ENCODE measurements around the gene KCTD11. TPM values are rescaled to one million over a fixed set of nuclear protein-coding genes. Genes with fewer than 3 reads are reported as not detected.
A peak's percentile ranks its signal among the peaks of the same experiment; 100 is the strongest.
"Not testable (repeated sequence)": the region's sequence is repeated elsewhere in the genome, so short reads cannot be mapped to it uniquely, and the experiment has no call there.

The KCTD11 gene
- total RNA-seq, 3 donors from 2014 or later: 1.6 to 2.3 (median 1.6) TPM

DNA sequence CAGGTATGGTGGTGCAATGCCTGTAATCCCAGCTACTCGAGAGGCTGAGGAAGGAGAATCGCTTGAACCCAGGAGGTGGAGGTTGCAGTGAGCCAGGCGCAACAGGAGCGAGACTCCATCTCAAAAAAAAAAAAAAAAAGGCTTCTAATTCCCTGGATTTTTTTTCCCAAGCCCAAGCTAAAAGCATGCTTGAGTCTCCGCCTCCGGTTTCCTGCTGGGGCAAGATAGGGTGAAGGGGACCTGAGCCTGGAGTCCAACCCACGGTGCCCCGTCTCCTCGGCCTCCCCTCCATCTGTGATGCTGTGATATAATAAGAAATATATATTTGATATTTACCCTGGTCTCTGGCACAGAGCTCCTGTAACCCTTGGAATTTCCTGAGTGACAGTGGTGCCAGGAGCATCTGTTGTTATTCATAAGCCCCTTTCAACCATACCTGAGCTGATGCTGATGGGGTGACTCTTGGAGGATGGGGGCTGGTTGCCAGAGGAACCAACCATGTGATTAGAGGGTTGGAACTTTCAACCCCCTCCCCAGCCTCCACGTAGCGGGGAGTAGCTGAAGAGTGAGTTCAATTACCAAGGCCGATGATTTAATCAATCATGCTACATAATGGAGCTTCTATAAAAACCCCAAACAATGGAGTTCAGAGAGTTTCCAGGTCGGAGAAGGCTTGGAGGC is 16.1 kb downstream of the KCTD11 start:
- DNase-seq (no peak), ATAC-seq (no peak)
- Mint-ChIP-seq H3K4me3 (no peak overlapping the region), H3K27me3 (ENCODE audit: low read depth) (no peaks in the 10 kb centered on the region), H3K4me1 (ENCODE audit: low read depth) (no peaks in the 10 kb centered on the region), H3K36me3 (ENCODE audit: insufficient read depth) (no peaks in the 10 kb centered on the region), H3K9me3 (no peaks in the 10 kb centered on the region)

DNA sequence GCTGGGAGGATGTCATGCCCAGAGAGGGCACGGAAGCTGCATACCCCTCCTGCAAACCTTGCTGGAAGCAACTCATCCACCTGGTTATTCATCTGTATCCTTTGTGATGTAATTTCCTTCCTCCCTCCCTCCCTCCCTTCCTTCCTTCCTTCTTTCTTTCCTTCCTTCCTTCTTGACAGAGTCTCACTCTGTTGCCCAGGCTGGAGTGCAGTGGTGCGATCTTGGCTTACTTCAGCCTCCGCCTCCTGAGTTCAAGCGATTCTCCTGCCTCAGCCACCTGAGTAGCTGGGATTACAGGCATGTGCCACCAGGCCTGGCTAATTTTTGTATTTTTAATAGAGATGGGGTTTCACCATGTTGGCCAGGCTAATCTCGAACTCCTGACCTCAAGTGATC is 16.6 kb downstream of the KCTD11 start:
- DNase-seq; H3K4me3 Mint-ChIP-seq; H3K4me1 Mint-ChIP-seq (ENCODE audit: low read depth); H3K36me3 Mint-ChIP-seq (ENCODE audit: insufficient read depth); H3K27me3 Mint-ChIP-seq (ENCODE audit: low read depth); ATAC-seq; H3K9me3 Mint-ChIP-seq: not testable (repeated sequence)

DNA sequence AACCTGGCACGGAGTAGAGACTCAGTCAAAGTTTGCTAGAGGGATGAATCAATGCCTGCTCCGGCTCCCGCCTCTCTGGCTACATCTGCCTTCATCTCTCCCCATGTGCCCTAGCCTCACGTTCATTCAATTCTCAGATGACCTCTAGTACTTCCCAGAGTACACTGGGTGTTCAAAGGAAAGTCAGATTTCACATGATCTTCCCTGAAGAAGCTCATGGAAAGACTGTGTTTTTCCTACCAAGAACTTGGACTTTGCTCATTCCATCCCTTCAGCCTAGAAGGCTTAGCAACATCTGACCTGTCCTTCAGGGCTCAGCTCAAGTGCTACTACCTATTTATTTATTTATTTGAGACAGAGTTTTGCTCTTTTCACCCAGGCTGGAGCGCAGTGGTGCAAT is 17.9 kb downstream of the KCTD11 start:
- H3K27me3 Mint-ChIP-seq (ENCODE audit: low read depth): no peaks in the 10 kb centered on the region
- no peak for ATAC-seq
- no peak overlapping the region for H3K4me3 Mint-ChIP-seq
- H3K4me1 Mint-ChIP-seq (ENCODE audit: low read depth): no peaks in the 10 kb centered on the region
- DNase-seq: no peak
- H3K9me3 Mint-ChIP-seq: no peaks in the 10 kb centered on the region
- no peaks in the 10 kb centered on the region for H3K36me3 Mint-ChIP-seq (ENCODE audit: insufficient read depth)

DNA sequence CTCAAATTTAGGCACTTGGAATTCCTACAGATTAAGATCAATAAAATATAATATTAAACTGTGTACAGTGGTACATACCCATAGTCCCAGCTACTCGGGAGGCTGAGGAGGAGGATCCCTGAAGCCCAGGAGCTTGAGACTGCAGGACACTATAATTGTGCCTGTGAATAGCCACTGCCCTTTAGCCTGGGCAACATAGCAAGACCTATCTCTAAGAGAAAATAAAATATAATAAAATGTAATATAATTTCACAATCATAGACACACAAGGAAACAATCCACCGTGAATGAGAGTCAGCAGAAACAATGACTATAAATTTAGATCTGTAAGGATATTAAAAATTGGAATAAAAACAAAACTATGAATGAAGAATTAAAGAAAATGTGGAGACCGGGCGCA is 18.9 kb downstream of the KCTD11 start:
- Mint-ChIP-seq H3K4me1 (ENCODE audit: low read depth) (no peaks in the 10 kb centered on the region), H3K27me3 (ENCODE audit: low read depth) (no peaks in the 10 kb centered on the region), H3K9me3 (no peaks in the 10 kb centered on the region), H3K4me3 (no peak overlapping the region), H3K36me3 (ENCODE audit: insufficient read depth) (no peaks in the 10 kb centered on the region)
- ATAC-seq: no peak
- no peak for DNase-seq

DNA sequence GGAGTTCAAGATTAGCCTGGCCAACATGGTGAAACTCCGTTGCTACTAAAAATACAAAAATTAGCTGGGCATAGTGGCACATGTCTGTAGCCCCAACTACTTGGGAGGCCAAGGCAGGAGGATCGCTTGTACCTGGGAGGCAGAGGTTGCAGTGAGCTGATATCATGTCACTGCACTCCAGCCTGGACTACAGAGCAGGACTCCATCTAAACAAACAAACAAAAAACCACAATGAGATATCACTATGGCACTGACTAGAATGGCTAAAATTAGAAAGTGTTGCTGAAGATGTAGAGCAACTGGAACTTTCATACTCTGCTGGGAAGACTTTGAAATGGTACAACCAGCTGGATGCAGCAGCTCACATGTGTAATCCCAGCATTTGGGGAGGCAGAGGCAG is 22.4 kb downstream of the KCTD11 start:
- H3K4me3 Mint-ChIP-seq: no peak overlapping the region
- peaks cover 2% of the 10 kb centered on the region for H3K36me3 Mint-ChIP-seq (ENCODE audit: insufficient read depth)
- no peak for DNase-seq
- ATAC-seq: no peak
- peaks cover 4% of the 10 kb centered on the region for H3K9me3 Mint-ChIP-seq
- H3K4me1 Mint-ChIP-seq (ENCODE audit: low read depth): no peaks in the 10 kb centered on the region
- peaks cover 13% of the 10 kb centered on the region for H3K27me3 Mint-ChIP-seq (ENCODE audit: low read depth)

DNA sequence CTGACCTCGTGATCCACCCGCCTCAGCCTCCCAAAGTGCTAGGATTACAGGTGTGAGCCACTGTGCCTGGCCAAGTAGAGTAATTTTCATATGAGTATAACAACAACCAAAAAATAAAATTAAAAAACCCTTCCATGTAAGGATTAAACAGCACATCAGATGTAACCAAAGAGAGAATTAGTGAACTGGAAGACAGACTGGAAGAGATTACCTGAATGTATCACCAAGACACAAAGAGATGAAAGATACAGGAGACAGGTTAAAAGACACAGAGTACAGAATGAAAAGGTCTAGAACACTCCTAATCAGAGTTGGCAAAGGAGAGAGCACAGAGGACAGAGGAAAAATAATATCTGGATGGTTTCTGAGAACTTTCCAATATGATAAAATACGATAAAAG is 27.2 kb downstream of the KCTD11 start:
- Mint-ChIP-seq H3K9me3 (peaks cover 4% of the 10 kb centered on the region), H3K27me3 (ENCODE audit: low read depth) (peaks cover 41% of the 10 kb centered on the region), H3K36me3 (ENCODE audit: insufficient read depth) (peaks cover 2% of the 10 kb centered on the region), H3K4me1 (ENCODE audit: low read depth) (peaks cover 5% of the 10 kb centered on the region), H3K4me3 (no peak overlapping the region)
- ATAC-seq: no peak
- no peak for DNase-seq

DNA sequence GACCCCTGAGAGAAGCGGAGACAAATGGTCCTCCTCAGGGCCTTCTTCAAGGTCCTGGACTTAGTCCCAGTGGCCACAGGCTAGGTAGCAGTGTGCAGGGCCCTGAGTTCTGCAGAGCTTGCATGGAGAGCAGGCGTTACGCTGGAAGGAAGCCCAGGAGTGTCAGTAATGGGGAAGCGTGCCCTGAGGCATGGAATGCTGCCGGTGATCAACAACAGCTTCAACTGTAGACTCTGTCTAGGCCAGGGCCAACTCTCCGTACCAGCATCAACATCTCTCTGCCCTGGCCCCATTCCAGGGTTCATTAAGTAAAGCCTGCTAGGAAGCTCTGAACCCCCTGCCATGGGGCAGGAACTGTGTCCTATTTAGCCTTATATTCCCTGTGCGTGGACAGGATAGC is 28.4 kb downstream of the KCTD11 start:
- no peak overlapping the region for H3K4me3 Mint-ChIP-seq
- peaks cover 41% of the 10 kb centered on the region for H3K27me3 Mint-ChIP-seq (ENCODE audit: low read depth)
- peaks cover 4% of the 10 kb centered on the region for H3K9me3 Mint-ChIP-seq
- peaks cover 9% of the 10 kb centered on the region for H3K4me1 Mint-ChIP-seq (ENCODE audit: low read depth)
- peaks cover 2% of the 10 kb centered on the region for H3K36me3 Mint-ChIP-seq (ENCODE audit: insufficient read depth)
- DNase-seq (no peak), ATAC-seq (no peak)

DNA sequence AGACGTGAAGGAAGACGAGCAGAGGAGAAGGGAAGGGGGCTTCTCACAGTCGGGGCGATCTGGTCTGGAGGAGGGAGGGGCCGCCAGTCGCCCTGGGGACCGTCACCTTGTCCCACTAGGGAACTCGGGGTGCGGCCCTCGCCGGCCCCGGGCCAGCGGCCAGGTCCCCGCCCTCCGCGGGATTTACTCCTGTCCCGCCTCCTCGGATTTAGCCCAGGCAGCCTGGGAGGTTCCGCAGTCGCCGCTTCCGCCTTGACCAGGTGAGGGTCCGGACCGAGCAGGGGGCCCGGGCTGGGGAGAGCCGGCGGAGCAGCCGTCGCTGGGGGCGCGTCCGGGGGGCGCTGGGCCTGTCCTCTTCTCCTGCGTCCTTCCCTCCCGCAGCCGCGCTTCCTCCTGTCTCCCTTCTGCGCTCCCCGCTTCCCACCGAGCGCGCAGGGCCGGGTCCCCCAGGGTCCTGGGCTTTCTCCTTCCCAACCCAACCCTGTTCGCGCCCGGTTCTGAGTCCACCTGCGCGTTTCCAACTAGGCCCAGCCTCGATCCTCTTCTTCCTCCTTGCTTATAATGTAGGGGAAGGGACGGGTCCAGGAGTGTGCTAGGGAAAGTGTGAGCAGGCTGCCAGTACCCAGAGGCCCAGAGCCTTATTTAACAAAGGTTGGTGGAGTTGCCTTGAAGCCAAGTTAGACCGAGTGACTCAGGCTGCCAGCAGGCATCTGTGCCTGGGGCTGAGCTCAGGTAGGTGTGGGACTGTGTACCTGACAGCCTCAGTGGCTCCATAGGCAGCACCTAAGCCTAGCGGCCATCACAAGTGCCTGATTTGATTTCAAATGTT is 29.1 kb downstream of the KCTD11 start, which contains the start of gene TNK1:
Gene TNK1 (plus strand): TSS at position 235 of the 829 bp plus-strand sequence. CDS start 1,838 bp downstream, outside the sequence.
- Mint-ChIP-seq H3K36me3 (ENCODE audit: insufficient read depth) (peaks cover 2% of the 10 kb centered on the region), H3K27me3 (ENCODE audit: low read depth) (peaks cover 41% of the 10 kb centered on the region), H3K9me3 (peaks cover 4% of the 10 kb centered on the region), H3K4me1 (ENCODE audit: low read depth) (peaks cover 9% of the 10 kb centered on the region), H3K4me3 (no peak within 1 kb of the TSS)
- DNase-seq: no peak
- no peak for ATAC-seq

DNA sequence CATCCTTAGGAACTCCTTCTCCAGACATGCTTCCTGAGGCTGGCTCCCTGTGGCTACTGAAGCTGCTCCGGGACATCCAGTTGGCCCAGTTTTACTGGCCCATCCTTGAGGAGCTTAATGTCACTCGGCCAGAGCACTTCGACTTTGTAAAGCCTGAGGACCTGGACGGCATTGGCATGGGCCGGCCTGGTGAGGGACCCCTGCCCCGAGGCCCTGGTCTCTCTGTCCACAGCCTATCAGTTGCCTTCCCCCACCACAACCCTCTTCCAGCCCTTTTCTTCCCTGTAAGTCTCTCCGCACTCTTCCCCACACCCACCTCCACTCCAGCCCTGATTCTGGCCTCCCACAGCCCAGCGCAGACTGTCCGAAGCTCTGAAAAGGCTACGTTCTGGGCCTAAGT is 30.9 kb downstream of the KCTD11 start:
- Mint-ChIP-seq H3K9me3 (peaks cover 4% of the 10 kb centered on the region), H3K4me1 (ENCODE audit: low read depth) (peaks cover 9% of the 10 kb centered on the region), H3K27me3 (ENCODE audit: low read depth) (peaks cover 35% of the 10 kb centered on the region), H3K36me3 (ENCODE audit: insufficient read depth) (peaks cover 2% of the 10 kb centered on the region), H3K4me3 (no peak overlapping the region)
- ATAC-seq (no peak), DNase-seq (no peak)

DNA sequence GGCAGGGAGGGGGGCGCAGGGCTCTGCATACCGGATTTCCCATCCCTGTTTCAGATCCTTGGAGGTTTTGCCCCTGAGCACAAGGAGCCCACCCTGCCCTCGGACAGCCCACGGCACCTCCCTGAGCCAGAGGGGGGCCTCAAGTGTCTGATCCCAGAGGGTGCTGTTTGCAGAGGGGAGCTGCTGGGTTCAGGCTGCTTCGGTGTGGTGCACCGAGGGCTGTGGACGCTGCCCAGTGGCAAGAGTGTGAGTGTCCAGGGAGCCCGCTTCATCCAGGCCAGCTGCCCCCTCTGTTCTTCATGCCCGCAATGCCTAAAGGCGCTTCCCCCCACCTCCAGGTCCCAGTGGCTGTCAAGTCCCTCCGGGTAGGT is 31.4 kb downstream of the KCTD11 start:
- ATAC-seq (no peak), DNase-seq (no peak)
- H3K9me3 Mint-ChIP-seq: peaks cover 4% of the 10 kb centered on the region
- peaks cover 35% of the 10 kb centered on the region for H3K27me3 Mint-ChIP-seq (ENCODE audit: low read depth)
- H3K4me3 Mint-ChIP-seq: no peak overlapping the region
- peaks cover 9% of the 10 kb centered on the region for H3K4me1 Mint-ChIP-seq (ENCODE audit: low read depth)
- peaks cover 2% of the 10 kb centered on the region for H3K36me3 Mint-ChIP-seq (ENCODE audit: insufficient read depth)

DNA sequence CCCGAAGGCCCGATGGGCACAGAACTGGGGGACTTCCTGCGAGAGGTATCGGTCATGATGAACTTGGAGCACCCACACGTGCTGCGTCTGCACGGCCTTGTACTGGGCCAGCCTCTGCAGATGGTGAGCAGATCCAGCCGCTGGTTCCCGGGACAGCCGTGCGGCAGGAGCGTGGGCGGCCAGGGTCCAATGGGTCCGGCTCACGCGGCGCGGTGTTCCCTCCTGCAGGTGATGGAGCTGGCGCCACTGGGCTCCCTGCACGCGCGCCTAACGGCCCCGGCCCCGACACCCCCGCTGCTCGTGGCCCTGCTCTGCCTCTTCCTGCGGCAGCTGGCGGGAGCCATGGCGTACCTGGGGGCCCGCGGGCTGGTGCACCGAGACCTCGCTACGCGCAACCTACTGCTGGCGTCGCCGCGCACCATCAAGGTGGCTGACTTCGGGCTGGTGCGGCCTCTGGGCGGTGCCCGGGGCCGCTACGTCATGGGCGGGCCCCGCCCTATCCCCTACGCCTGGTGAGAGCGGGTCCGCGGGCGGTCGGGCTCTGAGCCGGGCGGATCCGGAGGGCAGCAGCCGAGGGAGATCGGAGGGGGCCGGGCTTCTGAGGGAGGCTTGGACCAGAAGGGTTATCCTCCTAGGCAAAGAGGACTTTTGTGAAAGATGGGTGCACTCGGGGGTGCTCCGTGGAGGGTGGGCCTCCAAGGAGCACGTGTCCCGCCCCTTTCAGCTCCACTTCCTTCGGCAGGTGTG is 32.0 kb downstream of the KCTD11 start:
- peaks cover 4% of the 10 kb centered on the region for H3K9me3 Mint-ChIP-seq
- H3K27me3 Mint-ChIP-seq (ENCODE audit: low read depth): peaks cover 33% of the 10 kb centered on the region
- DNase-seq: peak; percentile 71
- peaks cover 9% of the 10 kb centered on the region for H3K4me1 Mint-ChIP-seq (ENCODE audit: low read depth)
- ATAC-seq: peak; percentile 99
- H3K36me3 Mint-ChIP-seq (ENCODE audit: insufficient read depth): peaks cover 2% of the 10 kb centered on the region
- H3K4me3 Mint-ChIP-seq: peak overlapping the region; percentile 80

DNA sequence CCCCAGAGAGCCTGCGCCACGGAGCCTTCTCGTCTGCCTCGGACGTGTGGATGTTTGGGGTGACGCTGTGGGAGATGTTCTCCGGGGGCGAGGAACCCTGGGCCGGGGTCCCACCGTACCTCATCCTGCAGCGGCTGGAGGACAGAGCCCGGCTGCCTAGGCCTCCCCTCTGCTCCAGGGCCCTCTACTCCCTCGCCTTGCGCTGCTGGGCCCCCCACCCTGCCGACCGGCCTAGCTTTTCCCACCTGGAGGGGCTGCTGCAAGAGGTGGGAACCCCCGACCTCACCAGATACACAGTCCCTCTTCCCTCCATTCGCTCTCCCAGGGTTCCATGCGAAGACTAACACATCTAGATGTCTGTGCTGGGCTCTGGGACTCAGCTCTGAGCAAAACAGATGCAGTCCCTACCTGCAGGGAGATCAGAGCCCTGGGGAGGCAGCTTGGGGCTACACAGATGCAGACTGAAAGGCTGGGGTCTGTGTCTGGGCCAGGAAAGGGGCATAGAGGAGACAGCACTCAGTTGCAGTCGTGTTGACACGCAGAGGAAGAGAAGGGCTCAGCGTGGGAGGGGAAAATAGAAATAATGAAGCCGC is 32.6 kb downstream of the KCTD11 start:
- Mint-ChIP-seq H3K4me3 (peak overlapping the region; percentile 80), H3K36me3 (ENCODE audit: insufficient read depth) (peaks cover 5% of the 10 kb centered on the region), H3K9me3 (no peaks in the 10 kb centered on the region), H3K4me1 (ENCODE audit: low read depth) (peaks cover 9% of the 10 kb centered on the region), H3K27me3 (ENCODE audit: low read depth) (peaks cover 26% of the 10 kb centered on the region)
- DNase-seq (no peak), ATAC-seq (no peak)

DNA sequence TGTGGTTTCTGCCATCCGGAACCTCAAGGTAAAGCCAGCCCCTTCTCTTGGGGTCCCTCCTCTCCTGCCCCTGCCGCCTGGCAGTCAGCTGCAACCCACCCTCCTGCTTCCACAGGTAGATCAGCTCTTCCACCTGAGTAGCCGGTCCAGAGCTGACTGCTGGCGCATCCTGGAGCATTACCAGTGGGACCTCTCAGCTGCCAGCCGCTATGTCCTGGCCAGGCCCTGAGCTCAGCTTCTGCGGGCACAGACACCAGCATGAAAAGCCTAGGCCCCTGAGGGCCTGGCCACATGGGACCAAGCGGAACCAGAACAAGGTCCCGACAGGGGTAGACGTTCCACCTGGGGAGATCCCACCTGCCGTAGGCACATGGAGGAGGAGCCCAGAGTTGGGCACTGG is 36.9 kb downstream of the KCTD11 start:
- DNase-seq (no peak), ATAC-seq (no peak)
- Mint-ChIP-seq H3K4me1 (ENCODE audit: low read depth) (peaks cover 26% of the 10 kb centered on the region), H3K36me3 (ENCODE audit: insufficient read depth) (peaks cover 14% of the 10 kb centered on the region), H3K4me3 (no peak overlapping the region), H3K9me3 (no peaks in the 10 kb centered on the region), H3K27me3 (ENCODE audit: low read depth) (no peaks in the 10 kb centered on the region)
